Measurements from ENCODE around the gene STK32B.
"Not testable (repeated sequence)": the region's sequence is repeated elsewhere in the genome, so short reads cannot be mapped to it uniquely, and the experiment has no call there.

The STK32B gene

DNA sequence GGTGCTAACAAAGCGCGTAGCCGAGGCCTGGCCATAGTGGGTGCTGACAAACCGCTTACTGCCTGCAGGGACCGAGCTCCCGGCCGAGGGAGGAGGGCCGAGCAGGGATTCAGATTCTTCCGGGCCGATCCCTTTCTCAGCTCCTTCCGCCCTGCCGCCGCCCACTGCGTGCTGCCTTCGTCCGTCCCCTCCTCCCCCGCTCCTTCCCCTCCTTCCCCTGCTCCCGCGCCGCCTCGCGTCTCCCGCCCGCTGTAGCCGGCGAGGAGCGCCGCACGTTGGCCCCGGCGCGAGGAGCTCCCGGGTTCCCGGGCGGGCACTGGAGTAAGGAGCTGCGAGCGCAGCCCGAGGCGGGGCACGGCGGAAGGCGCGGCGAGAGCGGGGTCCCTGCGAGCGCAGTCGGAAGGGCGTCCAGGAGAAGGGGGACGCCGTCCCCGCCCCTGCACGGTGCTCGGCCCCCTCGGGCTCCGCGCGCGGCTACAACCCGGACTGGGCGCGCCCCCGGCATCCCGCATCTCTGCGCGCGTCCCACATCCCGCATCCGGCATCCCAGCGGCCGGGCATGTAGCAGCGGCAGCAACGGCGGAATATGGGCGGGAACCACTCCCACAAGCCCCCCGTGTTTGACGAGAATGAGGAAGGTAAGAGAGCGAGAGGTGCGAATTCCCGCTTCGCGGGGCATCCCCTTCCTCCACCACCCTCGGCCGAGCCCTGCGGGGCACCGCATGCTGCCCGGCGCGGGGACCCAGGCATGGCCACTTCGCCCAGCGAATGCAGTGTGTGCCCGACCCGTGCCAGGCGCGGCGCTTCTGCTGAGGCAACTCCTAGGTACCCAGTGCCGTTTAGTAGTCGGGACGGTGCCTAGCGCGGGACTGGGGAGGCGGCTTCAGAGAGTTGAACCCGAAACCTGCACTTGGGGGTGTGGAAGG, at the start of gene STK32B:
STK32B (plus strand) TSS at position 203 of the 926 bp plus-strand sequence.
- no peak for DNase-seq

DNA sequence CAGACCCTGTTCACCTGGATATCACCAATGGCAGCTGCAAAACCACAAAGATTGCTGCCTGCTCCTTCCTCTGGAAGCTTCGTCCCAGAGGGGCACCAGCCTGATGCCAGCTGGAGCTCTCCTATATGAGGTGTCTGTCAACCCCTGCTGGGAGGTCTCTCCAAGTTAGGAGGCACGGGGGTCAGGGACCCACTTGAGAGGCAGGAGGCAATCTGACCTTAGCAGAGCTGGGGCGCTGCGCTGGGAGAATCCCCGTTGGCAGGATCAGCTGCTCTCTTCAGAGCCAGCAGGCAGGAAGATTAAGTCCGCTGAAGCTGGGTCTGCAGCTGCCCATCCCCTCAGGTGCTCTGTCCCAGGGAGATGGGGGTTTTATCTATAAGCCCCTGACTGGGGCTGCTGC, 49.6 kb upstream of the STK32B start:
- DNase-seq = not testable (repeated sequence)

DNA sequence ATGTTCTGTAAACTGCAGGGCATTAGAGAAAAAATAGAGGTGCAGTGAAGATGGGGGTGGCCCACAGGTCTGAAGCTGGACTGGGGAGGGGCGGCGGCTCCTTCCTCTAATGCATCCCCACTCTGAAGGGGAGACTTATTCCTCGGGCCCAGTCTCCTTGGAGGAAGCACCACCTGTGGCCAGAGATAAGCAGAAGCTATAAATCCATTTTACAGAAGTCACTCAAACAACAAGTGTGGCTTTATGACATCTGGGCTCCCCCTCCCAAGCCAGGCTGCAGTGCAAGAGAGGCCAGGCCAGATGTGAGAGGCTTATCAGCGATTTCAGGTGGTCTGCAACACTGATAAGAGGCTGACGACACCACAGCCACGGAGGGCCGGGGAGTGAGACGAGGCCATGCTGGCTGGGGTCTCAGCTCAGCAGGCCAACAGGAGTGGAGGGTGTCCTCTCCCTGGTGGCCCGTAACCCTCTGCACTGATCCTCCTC, 47.9 kb upstream of the STK32B start:
- DNase-seq = no peak

DNA sequence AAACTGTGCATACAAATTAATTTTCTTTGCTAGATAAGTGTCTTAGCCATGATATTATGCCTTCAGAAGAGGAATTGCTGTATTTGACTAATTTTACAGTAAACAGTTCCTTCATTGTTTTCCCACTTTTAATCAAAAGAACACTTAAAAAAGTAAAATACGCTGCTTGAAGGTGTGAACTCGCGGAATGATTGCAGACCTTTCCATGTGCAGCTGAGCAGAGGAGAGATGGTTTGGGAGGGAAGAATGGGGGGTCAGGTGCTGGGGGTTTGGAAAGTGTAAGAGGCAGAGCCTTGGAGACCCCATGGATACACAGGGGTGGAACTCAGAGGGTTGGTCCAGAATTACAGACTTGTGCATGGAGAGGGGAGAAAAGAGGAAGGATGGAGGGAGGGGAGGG, 47.4 kb upstream of the STK32B start:
- no peak for DNase-seq

DNA sequence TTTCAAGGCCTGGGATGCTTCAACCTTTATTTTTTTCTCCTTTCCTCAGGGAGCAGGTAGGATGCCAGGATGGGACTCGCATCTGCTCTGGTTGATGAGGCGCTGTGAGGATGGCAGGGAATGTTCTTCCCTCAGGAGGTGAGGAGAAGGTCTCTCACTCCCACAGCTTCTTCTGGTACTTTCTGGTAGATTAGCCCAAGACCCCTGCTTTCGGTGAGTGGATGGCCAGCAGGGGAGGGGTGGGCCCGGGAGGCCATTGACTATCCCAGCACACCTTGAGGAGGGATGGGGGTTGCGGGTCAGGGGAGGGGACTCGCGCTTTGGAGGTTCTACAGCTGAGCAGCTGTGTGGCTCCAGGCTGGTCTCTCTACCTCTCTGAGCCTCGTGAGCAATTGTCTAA, 46.8 kb upstream of the STK32B start:
- no peak for DNase-seq

DNA sequence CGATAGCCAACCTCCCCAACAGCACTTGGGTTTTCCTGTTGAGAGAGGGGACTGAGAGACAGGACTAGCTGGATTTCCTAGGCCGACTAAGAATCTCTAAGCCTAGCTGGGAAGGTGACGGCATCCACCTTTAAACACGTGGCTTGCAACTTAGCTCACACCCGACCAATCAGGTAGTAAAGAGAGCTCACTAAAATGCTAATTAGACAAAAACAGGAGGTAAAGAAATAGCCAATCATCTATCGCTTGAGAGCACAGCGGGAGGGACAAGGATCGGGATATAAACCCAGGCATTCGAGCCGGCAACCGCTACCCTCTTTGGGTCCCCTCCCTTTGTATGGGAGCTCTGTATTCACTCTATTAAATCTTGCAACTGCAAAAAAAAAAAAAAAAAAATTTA, 44.3 kb upstream of the STK32B start:
- DNase-seq = not testable (repeated sequence)

DNA sequence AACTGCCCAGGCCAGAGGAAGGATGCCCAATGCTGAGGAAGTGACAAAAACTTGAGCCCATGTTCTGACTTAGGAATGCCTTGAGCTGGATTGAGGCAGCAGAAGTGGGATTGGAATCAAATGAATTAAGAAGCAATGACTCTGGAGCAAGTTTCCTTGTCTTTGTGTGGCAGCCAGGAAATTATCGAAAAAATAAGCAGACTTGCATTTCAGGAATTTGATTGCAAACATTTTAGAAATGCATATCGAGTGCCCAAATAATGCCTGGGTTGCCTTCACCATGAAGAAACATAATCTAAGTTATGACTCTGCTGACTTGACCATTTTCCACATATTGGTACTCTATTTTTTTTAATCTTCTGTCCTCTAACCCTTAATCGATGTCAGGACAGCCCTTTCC, 41.5 kb upstream of the STK32B start:
- no peak for DNase-seq

DNA sequence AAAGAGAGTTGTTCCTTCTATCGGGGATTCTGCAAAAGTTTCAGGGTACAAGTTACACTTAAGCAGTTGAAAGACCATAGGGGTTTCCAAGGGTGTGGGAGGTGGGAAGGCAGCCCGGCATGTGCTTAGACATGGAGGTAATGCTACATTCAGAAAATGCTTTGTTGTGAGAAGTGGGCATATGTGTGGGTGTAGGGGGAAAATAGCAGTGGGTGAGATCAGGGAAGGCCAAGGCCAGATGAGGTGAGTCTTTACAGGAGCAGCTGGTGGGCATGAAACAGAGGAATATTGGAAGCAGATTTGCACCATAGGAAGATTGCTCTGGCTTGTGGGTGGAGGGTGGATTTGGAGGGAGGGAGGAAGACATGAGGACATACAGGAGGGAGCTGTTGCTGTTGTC, 40.3 kb upstream of the STK32B start:
- no peak for DNase-seq

DNA sequence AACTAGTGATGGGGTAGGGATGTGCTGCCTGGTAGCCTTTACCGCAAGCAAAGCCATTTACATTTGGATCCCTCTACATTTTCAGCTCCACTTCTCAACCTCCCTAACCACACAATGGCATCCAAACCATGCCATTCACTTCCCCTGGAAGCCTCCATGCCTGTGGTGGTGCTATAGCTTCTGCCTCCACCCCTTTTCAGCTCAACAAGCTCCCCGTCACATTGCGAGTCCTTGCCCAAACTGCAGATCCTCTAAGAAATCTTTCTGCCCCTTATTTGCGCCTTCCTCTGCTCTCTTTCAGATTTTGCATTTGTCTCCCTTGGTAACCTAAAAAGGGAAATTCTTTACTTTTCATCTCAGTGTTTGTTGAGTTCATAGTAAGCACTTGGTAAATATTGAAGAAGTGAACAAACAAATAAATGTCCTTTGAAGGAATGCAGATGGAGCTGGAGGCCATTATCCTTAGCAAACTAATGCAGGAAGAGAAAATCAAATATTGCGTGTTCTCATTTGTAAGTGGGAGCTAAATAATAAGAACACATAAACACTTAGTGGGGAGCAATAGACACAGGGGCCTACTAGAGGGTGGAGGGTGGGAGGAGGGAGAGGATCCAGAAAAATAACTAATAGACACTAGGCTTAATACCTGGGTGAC, 38.9 kb upstream of the STK32B start:
- DNase-seq = no peak

DNA sequence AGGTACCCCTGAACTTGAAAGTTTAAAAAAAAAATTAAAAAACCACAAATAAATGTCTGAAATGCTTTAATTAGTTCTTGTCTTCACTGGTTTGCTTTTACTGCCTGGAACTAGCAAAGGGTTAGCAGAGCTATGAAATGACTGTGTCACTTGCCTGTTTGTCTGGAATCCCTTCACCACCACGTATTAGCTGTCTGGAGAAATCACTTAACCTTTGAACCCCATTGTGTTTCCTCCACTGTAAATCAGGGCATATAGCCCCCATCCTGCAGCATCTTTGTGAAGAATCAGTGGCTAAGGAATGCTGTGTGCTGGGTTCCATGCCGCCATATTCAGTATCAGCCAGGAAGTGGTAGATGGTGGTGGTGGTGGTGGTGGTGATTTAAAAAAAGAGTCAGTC, 38.3 kb upstream of the STK32B start:
- no peak for DNase-seq

DNA sequence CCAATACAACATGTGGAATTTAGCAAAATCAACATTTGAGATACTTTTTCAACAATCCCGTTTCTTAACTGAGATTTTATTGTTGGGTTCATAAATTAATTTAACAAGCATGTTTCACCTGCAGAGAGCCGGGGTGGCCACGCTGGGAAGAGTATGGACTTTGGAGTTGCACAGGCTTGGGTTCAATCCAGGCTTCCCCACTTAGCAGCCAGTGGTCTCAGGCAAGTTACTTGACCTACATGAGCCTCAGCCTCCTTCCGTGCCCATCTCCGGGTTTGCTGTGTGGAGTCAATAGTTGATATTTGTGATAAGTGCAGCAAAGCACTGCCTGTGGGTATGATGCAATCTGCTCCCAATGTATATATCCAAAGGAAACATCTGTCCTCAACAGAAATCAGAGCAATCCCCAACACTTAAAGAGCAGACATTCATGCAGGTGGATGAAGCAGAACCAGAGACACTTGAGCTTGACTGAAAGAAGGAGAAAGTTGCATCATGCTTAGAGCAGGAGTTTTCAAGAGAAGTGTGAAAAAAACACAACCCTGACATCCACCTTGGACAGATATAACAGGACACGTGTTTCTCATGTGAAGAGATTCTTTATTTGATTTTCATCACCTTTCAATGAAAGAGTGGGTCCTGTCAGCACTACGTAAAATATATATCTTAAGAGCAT, 37.1 kb upstream of the STK32B start:
- no peak for DNase-seq

DNA sequence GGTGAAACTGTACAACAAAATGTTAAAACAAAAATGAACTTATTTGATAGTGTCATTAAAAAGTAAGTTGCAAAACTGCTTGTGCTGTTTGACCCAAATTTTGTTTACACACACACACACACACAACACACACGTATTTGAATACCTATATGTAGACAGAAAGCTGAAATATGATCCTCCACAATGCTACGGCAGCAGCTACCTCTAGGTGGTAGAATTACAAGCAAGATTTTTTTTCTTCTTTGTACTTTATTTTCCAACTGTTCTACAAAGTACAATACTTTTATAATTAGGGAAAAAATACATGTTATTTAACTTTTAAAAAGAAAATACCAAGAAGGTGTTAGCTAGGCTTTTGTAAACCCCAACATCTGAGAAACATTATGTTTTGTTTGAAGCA, 33.2 kb upstream of the STK32B start:
- no peak for DNase-seq

DNA sequence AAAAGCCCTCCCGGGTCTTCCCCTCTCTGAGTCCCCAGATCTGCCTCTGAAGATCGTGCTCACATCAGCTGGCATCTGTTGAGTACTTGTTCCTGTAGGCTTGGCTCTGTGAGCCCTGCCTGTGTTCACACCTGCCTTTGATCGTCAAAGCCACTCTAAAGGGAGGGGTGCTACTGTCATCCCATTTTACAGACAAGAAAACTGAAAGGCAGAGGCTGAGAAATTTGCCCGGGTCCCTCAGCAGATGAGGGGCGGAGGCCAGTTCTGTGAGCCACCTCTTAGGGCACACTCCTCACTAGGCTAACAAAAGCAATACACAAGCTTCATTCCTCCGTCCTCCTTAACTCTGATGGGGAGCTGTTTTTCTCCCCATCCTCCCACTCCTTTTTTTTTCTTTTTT, 32.7 kb upstream of the STK32B start:
- no peak for DNase-seq

DNA sequence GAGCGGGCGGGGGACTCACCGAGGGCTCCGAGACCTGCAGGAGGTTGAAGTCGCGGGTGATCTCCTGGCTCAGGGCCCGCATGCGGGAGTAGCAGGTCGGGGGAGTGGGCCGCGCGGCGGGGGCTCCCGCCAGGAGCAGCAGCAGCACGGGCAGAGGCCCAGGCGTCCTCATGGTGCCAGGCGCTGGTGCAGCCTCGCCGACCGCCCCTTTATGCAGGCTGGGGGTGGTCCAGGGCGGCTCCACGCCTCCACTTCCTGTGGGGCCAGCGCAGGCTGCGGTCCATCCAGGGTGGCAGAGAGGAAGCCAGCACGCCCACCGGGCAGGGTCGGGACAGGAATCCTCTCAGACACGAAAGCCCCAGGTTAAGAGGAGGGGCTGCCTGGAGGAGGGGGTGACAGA, 32.0 kb upstream of the STK32B start, which contains the start of gene CYTL1:
CYTL1 (minus strand) TSS at position 185 of the 400 bp plus-strand sequence; CDS start at position 172, 13 bp downstream.
- no peak for DNase-seq

DNA sequence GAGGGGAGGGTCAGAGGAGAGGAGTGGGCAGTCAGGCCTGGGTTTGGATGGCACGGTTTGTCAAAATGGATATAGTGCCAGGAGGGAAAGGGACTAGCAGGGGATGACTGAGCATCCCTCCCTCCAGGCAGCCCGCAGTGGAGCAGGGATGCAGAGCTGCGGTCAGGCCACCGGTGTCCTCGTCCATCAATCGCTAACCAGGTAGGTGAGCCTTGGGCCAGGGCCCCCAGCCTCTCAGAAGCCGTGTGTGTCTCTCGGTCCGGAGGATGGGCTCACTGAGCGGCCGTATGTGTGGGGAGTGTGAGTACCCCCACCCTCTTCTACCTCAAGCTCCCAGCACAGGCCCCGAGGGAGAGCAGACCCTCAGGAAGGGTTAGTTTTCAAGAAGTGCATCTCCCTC, 31.5 kb upstream of the STK32B start:
- no peak for DNase-seq

DNA sequence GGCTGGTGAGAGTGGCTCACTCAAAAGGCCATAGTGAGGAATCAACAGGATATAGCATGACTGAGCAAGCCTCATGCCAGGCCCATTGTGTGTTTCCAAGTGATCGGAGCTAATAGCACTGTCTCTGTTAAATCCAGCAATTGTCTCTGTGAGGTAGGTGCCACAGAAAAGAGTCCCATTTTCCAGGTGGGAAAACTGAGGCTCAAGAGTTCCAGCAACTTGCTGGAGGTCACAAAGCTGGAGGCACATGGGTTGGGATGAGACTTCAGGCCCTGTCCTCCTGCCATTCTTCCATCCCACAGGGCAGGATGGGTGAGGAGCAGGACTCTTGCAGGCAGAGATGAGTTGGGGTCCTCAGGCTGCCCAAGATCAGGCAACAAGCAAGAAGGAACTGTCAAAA, 30.9 kb upstream of the STK32B start:
- DNase-seq = no peak

DNA sequence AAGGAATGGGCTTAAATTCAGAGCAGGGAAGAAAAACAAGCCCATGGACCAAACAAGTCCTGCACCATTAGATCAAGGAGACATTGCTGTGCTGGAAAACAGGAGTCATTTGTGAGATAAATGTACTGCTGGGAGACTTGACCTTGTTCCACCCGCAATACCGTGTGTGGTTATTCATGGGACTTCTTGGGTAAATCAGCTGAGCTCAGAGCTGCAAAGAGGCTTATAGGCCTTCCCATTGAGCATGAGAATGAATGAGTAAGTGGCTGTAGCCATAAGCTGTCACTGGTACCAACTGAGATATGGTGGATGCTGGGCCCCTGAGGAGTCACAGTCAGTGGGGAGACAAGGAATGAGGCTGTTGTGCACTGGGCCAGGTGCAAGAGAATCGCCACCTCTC, 29.7 kb upstream of the STK32B start:
- no peak for DNase-seq

DNA sequence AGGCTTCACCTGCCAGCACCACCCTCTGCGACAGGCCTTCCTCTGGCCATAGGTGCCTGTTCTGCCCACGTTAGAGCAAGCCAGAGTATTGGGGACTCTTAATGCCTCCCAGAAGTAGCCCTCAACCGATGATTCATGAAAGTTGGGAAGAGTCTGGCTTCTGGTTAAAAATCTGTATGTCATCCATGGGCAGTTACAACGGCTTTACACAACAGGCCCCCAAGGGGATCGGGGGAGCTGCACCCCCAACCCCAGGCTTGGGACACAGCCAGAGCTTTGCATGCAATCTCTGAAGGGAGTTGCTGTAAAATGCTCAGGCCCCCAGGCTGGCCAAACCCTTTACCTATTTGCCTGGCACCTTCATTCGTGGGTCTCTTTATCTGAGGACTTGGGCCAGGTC, 26.6 kb upstream of the STK32B start:
- DNase-seq = no peak

DNA sequence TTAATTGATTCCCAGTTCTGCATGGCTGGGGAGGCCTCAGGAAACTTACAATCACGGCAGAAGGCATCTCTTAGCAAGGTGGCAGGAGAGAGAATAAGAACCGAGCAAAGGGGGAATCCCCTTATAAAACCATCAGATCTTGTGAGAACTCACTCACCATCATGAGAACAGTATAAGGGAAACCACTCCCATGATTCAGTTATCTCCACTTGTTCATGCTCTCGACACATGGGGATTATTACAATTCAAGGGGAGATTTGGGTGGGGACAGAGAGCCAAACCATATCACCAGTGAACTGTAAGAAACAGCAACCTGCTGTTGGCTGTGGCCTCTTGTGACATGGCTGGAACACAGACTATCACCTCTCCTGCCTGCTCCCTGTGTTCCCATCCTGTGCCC, 24.9 kb upstream of the STK32B start:
- no peak for DNase-seq

DNA sequence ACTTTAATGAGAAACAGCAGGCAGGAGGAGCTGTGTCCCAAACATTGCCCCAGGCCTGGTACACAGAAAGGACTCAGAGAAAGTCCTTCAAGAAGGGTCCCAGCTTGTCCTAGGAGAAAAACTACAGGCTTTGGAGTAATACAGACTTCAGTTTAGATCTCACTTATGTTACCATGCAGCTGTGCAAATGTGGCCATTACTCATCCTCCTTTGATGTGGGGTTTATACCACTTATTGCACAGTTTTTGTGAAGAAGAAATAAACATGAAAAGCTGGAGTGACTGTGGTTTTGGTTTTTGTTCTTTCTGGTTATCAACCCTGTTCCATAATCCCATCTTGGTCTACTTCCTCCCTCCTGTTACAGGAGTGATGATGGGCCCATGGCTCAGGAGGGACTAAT, 23.9 kb upstream of the STK32B start:
- no peak for DNase-seq

DNA sequence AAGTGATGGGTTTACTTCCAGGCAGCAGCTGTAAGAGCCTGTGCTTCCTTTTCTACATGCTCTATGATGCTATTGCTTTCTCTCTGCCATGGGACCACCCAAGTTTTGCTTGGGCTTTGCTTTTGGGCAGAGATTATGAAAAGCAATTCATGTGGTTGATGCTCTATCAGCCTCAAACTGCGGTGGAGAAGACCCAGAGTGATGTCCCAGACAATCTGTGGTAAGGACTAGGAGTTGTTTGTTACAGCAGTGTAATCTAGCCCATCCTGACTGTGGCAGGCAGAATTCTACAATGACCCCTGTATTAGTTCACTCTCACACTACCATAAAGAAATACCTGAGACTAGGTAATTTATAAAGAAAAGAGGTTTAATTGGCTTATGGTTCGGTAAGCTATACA, 22.8 kb upstream of the STK32B start:
- no peak for DNase-seq

DNA sequence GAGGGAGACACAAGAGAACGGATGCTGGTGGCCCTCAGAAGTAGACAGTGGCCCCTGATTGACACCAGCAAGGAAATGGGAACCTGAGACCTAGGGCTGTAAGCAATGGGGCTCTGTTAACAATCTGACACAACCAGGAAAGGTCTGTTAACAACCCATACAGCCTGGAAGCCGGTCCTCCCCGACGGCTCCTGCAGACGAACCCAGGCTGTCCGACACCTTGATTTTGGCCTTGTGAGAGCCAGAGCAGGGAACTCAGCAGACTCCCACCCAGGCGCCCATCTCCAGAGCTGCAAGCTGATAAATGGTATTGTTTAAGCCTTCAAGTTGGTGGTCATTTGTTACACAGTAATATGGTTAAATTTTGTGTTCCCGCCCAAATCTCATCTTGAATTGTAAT, 21.8 kb upstream of the STK32B start:
- no peak for DNase-seq

DNA sequence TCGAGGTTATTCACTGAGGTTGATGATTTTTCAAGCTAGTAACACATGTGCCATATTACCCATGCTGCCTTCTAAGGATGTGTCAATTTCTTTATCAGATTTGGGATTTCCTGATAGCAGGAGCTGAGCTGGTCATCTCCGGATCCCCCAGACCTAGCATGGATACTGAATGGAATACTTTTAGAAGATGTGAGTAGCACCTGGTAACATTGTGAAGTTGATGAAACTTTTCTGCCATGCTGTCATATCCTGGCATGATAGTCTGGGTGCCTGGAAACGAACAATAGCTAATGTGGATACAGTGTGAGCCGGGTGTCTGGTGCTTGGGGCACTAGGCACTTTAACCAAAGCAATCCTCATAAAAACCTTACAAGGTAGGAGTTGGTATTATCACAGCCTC, 21.1 kb upstream of the STK32B start:
- DNase-seq = no peak

DNA sequence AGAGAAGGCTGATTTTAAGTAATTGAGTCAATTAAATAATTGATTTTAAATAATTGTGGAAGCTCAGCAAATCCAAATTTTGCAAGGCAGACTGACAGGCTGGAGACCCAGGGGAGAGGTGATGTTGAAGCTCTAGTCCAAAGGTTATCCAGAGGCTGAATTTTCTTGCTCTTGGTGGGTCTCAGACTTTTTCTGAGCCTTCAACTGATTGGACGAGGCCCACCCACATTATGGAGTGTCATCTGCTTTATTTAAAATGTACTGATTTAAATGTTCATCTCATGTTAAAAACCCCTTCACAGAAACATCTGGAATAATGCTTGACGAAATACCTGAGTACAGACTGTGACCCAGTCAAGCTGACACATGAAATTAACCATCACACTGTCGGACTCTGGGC, 20.4 kb upstream of the STK32B start:
- DNase-seq = no peak
